ENCODE measurements around the gene FN3KRP.

GRCh38 chr17:82705756-82706155 lies 10.8 kb upstream of the FN3KRP start:
- no peak for TF ChIP-seq POLR2AphosphoS5 (IDR thresholded peaks at IDR 0.05)
- TF ChIP-seq POLR2A (IDR thresholded peaks at IDR 0.05): no peak
